GM04503 (cell line): ENCODE data around the gene NR6A1.

Source experiments
- DNase-seq: peaks from one replicate; pipeline ENCODE4 v3.0.0-alpha.2; 2012; ENCODE audit warnings: low read depth

NR6A1 gene

GRCh38 chr9:124488641-124489210, 282.4 kb downstream of the NR6A1 start:
- DNase-seq, result no peak

DNA sequence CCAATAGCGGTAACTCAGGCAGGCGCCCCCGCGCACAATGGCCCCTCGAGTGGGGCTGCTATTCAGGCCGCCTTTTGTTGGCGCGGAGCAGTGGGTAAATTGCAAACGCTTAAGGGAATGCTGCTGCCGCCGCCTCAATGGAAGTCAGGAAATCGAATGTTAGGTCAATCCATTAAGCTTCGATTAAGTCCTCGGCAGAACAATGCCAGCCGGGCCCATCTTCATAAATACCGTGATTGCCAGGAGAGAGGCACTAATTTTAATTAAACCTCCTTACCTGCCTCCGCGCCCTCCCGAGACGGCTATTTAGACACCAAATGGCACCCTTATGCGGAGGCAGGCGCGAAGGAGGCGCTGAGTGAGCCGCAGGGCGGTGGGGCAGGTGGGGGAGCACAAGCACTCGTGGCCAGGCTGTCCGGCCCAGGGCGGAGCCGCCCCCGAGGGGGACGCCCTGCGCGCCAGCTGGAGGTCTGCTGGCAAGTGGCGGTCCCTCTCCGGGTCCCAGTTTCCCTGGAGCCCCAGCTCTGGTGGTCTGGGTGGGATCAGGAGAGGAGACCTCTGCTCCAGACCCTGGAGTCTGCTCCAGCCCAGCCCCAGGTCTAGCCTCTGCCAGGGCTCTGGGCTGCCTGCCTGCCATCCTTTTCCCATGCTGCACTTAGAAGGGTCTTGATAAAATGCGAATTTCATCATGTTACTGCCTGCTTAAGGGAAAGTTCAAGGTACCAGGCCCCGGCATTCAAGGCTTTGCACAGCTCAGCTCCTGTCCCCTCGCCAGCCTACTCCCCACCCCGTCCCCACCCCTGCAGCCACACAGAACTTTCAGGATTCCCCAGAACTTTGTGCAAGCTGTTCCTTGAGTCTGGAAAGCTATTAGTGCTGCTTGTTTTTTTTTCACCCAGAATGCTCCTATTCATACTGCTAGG, 283.6 kb downstream of the NR6A1 start:
- no peak for DNase-seq

DNA sequence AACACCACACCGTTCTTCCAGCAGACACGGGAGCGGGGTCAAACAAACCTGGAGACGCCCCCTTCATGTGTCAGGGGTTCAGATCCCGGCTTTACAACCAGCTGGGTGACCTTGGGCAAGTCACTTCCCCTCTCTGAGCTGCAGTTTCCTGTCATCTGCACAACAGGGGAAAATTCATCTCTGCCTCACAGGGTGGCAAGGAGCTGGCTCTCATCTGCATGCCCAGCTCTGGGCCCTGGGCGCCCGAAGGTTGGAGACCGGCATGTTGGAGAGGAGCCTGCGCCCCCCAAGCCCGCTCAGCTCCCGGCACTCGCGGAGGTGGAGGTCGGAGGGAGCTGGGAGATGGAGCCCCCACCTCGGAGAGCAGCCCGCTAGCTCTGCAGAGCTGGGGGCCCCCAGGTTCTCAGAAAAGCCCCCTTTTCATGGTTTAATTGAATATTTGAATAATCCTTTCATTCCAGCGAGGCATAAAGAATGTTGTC, 284.3 kb downstream of the NR6A1 start:
- DNase-seq, result no peak

- no peak for DNase-seq
Measured at GRCh38 chr9:124485936-124486335, 285.2 kb downstream of the NR6A1 start.

GRCh38 chr9:124485201-124485600, 285.9 kb downstream of the NR6A1 start:
- DNase-seq, result no peak

DNA sequence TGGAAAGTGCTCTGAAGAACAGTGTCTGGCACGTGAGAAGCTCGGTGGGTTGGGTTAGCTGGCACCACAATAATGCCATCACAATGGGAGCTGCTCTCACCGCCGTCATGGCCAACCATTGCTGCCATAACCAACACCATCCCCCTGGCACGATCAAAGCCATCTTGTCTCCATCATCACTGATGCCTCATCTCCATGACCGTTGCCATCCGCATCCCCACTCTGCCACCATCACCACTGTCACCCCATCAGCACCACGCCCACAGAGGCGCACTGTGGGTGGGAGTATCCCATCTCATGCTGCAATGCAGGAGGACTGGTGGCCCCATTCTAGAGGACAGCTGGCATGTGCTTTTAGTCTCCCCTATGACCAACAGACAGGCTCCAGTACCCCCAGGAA, 287.6 kb downstream of the NR6A1 start:
- no peak for DNase-seq

DNA sequence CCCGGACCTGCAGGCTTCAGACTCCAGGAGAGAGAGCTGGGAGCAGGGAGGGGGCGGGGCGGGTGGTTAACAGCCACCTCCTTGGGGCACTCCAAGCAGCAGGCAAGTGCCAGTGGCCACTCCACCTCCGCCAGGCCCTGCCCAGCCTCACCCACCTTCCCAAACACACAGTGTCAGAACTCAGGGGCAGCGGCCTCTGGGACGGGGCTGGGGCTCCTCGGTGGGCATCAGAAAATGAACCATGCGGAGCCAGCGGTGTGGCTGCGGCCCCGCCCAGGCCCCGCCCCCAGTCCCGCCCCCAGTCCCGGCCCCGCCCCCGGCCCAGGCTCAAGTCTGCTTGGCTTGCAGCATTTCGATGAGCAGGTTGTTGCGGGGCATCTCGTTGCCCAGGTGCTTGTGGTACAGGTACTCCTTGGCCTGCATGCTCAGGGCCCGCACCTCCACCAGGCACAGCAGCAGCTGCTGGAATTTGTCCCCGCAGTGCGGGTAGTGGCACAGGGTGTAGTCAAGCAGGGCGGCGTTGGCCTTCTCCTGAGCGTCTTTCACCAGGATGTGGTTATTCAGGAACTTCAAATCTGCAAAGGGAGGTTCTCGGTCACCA, 288.6 kb downstream of the NR6A1 start:
- DNase-seq, result no peak

- no peak for DNase-seq
Measured at GRCh38 chr9:124481115-124481514, 290.0 kb downstream of the NR6A1 start.

GRCh38 chr9:124480621-124480981, 290.5 kb downstream of the NR6A1 start:
- no peak for DNase-seq

- no peak for DNase-seq
Measured at GRCh38 chr9:124479947-124480620, 291.0 kb downstream of the NR6A1 start.

- DNase-seq, result no peak
Measured at GRCh38 chr9:124479371-124479770, 291.7 kb downstream of the NR6A1 start.

DNA sequence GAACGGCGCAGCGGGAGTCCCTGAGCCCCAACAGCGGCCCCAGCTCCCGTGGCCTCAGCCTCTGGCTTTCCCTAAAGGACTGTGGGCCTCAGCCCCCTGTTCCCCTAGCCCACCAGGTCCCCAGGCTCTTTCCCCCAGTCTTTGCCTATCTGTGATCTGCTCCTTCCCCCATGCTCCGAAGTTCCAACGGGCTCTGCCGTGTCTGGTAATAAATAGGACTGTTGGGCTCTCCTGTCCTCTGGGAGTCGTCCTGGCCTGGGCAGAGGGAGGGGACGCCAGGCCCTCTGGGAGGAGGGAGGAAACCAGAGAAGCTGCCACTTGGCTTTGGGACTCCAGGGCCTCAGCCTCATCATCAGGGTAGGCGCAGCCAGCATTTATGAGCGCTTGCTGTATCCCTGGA, 292.8 kb downstream of the NR6A1 start:
- no peak for DNase-seq

- no peak for DNase-seq
Measured at GRCh38 chr9:124477648-124478285, 293.3 kb downstream of the NR6A1 start.

DNA sequence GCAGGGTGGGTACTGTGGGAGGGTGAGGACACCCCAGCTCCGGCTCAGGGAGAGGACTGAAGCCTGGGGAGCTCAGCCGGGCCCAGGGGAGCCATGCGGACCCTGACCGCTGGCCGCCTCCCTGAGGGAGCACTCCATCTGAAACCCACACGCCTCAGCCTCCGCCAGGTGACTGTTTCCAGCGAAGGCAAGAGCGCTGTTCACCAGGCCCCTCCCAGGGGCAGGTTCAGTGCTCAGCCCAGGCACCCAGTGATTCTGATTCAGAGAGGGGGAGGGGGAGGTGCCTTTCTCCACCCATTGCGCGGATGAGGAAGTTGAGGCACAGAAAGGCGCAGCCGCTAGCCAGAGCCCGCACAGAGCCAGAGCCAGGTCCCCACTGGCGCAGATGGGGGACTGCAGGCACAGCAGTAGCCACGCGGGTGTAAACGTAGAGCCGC, 293.9 kb downstream of the NR6A1 start:
- DNase-seq, result no peak

DNA sequence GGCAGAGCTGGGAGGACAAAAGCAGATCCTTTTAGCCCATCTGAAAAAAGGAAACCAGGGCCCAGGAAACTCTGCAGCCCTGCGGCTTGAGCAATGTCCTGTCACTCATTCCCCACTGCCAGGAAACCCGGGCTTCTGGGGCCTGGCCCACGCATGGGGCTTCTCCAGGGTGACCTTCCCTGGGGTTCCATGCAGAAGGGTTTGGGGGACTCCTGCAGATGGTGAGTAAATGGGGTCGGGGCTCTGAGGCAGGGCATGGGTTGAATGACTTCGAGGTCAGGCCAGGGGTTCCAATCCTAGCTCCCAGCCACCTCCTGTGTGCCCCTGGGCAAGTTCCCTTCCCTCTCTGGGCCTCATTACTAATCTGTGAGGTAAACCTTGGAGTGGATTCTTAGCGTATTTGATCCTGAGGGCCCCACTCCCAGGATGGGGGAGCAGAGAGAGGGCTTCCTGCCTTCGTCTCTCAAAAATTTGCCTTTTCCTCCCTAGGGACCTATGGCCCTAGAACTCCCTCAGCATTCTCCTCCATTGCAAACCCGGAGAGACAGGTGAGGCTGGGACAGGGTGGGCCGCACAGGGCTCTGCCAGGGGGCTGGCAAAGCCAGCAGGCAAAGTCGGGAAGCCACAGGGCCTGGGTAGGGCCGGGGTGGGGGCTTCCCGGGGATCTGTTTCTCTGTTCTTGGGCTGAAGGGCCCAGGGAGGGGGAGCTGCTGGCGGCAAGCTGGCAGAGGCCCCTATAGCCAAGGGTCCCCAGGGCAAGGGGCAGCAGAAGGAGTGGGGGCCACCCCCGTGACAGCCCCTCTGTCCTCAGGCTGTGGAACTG, 295.0 kb downstream of the NR6A1 start:
- no peak for DNase-seq

GRCh38 chr9:124475158-124475867, 295.8 kb downstream of the NR6A1 start:
- DNase-seq, result no peak

GRCh38 chr9:124474151-124474550, 297.0 kb downstream of the NR6A1 start:
- DNase-seq, result no peak

- no peak for DNase-seq
Measured at GRCh38 chr9:124473310-124473709, 297.8 kb downstream of the NR6A1 start.

- DNase-seq, result no peak
Measured at GRCh38 chr9:124472770-124473169, 298.3 kb downstream of the NR6A1 start.

- no peak for DNase-seq
Measured at GRCh38 chr9:124471761-124472160, 299.4 kb downstream of the NR6A1 start.
